Common myeloid progenitor, CD34-positive (primary cell): ENCODE results near the gene AP1S3.

Experiments used
- CTCF ChIA-PET: fragments of 350-600 bp; sonication (Branson Sonifier 250); formaldehyde crosslinking; loops from one replicate; lab custom pipeline; 2021; ENCODE audit warnings: antibody characterized with exemption; lab: Charles Lee
- POLR2A ChIA-PET: fragments of 350-600 bp; sonication (Branson Sonifier 250); formaldehyde crosslinking; loops from one replicate; lab custom pipeline; 2021; ENCODE audit warnings: antibody characterized with exemption; lab: Charles Lee
- DNase-seq, 3 donors: peaks; one replicate each; pipeline versions ENCODE4 v3.0.0 to v3.0.0-alpha.2; 2013
- H3K27ac ChIP-seq, 2 experiments: 1 replicate in 1 of 2; 2 replicates in 1 of 2; pipeline ENCODE4 v1.7.0; 2013; ENCODE audit warnings: inconsistent platforms in 2 of 2, low read length in 2 of 2, mild to moderate bottlenecking in 2 of 2, low read depth in 1 of 2, moderate library complexity in 1 of 2; ENCODE audit not compliant: severe bottlenecking in 2 of 2, insufficient read depth in 1 of 2, poor library complexity in 1 of 2
- H3K27me3 ChIP-seq, 5 experiments: replicated peaks in 2 of 5; 1 replicate in 3 of 5; 2 replicates in 2 of 5; pipeline versions ENCODE4 v1.6.1 to v1.7.0; 2013; ENCODE audit warnings: low read length in 4 of 5, mild to moderate bottlenecking in 2 of 5, moderate library complexity in 2 of 5, inconsistent platforms in 1 of 5; ENCODE audit not compliant: insufficient read depth in 5 of 5, control insufficient read depth in 4 of 5
- H3K36me3 ChIP-seq, 4 experiments: 1 replicate in 2 of 4; 2 replicates in 2 of 4; pipeline versions ENCODE4 v1.6.1 to v1.7.0; 2013; ENCODE audit warnings: low read length in 3 of 4, control low read depth in 1 of 4, mild to moderate bottlenecking in 1 of 4; ENCODE audit not compliant: control insufficient read depth in 4 of 4, insufficient read depth in 4 of 4
- H3K4me1 ChIP-seq, 4 experiments: 1 replicate in 3 of 4; 2 replicates in 1 of 4; pipeline versions ENCODE4 v1.6.1 to v1.7.1; 2013; ENCODE audit warnings: low read length in 3 of 4, mild to moderate bottlenecking in 3 of 4, control low read depth in 1 of 4, inconsistent platforms in 1 of 4, moderate library complexity in 1 of 4; ENCODE audit not compliant: control insufficient read depth in 4 of 4, insufficient read depth in 4 of 4; ENCODE audit errors: control extremely low read depth in 1 of 4
- H3K4me3 ChIP-seq, 7 experiments: 1 replicate in 4 of 7; 2 replicates in 3 of 7; pipeline versions ENCODE4 v1.5.1 to v1.7.0; 2013; ENCODE audit warnings: mild to moderate bottlenecking in 7 of 7, low read length in 6 of 7, moderate library complexity in 6 of 7, inconsistent platforms in 2 of 7, low read depth in 2 of 7, control low read depth in 1 of 7; ENCODE audit not compliant: insufficient read depth in 4 of 7, control insufficient read depth in 1 of 7; ENCODE audit errors: extremely low read depth in 1 of 7
- H3K9me3 ChIP-seq, 5 experiments: 1 replicate in 4 of 5; 2 replicates in 1 of 5; pipeline versions ENCODE4 v1.6.1 to v1.7.1; 2013; ENCODE audit warnings: low read length in 4 of 5, mild to moderate bottlenecking in 2 of 5, inconsistent platforms in 1 of 5, low read depth in 1 of 5, moderate library complexity in 1 of 5; ENCODE audit not compliant: control insufficient read depth in 4 of 5, insufficient read depth in 2 of 5; ENCODE audit errors: control extremely low read depth in 1 of 5
- WGBS: methylation state at CpG from one replicate; pipeline ENCODE4 v1.1.5; 2013; ENCODE audit not compliant: insufficient coverage; 5-methylcytosine and 5-hydroxymethylcytosine counted together

AP1S3 gene

GRCh38 chr2:223720367-223720766 is 117.0 kb downstream of the AP1S3 start:
- H3K36me3 ChIP-seq, result no peaks in the 10 kb centered on the region
- WGBS, result no CpG with 5 or more reads among the region's 1 CpG
- H3K27ac ChIP-seq, result no peak overlapping the region
- POLR2A ChIA-PET, result no interaction called here
- CTCF ChIA-PET, result no interaction called here
- H3K4me1 ChIP-seq, result no peaks in the 10 kb centered on the region
- H3K27me3 ChIP-seq, result peaks cover 0 to 2% (median 0%) of the 10 kb centered on the region in 5 experiments
- no peak overlapping the region for H3K4me3 ChIP-seq
- no peak for DNase-seq
- peaks cover 0 to 3% (median 0%) of the 10 kb centered on the region in 5 experiments for H3K9me3 ChIP-seq

GRCh38 chr2:223712642-223713041 is 124.7 kb downstream of the AP1S3 start:
- Histone ChIP-seq H3K4me3 (no peak overlapping the region), H3K27ac (no peak overlapping the region), H3K27me3 (peaks cover 0 to 2% (median 0%) of the 10 kb centered on the region in 5 experiments), H3K36me3 (no peaks in the 10 kb centered on the region), H3K9me3 (peaks cover 0 to 3% (median 0%) of the 10 kb centered on the region in 5 experiments), H3K4me1 (no peaks in the 10 kb centered on the region)
- ChIA-PET POLR2A (no interaction called here), CTCF (interaction anchor here (0.7 kb wide), 1 partner anchor 15 kb away, joined by 3 read pairs; no protein-coding TSS in a partner anchor)
- DNase-seq, result no peak

GRCh38 chr2:223711596-223712326 is 125.6 kb downstream of the AP1S3 start:
- 99% methylated on average over 7 of the region's 8 CpGs for WGBS
- H3K27me3 ChIP-seq, result peaks cover 0 to 2% (median 0%) of the 10 kb centered on the region in 5 experiments
- H3K9me3 ChIP-seq, result peaks cover 0 to 2% (median 0%) of the 10 kb centered on the region in 5 experiments
- H3K4me3 ChIP-seq, result no peak overlapping the region
- H3K4me1 ChIP-seq, result no peaks in the 10 kb centered on the region
- no peak for DNase-seq
- CTCF ChIA-PET, result no interaction called here
- H3K36me3 ChIP-seq, result no peaks in the 10 kb centered on the region
- H3K27ac ChIP-seq, result no peak overlapping the region
- POLR2A ChIA-PET, result no interaction called here
